Pons (tissue), 1 donor: ENCODE data around the gene SERF2.
"Not testable (repeated sequence)": the region's sequence is repeated elsewhere in the genome, so short reads cannot be mapped to it uniquely, and the experiment has no call there.

Experiments used
- DNase-seq: peaks from one replicate; pipeline ENCODE4 v3.0.0-alpha.2; 2016; ENCODE audit warnings: low spot score

Gene SERF2

DNA sequence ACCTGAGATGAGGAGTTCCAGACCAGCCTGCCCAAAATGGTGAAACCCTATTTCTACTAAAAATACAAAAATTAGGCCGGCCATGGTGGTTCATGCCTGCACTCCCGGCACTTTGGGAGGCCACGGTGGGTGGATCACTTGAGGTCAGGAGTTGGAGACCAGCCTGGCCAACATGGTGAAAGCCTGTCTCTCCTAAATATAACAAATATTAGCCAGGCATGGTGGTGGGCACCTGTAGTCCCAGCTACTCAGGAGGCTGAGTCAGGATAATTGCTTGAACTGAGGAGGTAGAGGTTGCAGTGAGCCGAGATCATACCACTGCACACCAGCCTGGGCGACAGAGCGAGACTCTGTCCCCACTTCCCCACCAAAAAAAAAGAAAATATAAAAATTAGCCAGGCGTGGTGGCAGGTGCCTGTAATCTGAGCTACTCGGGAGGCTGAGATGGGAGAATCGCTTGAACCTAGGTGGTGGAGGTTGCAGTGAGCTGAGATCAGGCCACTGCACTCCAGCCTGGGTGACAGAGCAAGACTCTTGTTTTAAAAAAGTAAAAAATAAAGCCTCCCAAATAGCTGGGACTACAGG is 38.7 kb downstream of the SERF2 start:
- DNase-seq: not testable (repeated sequence)

DNA sequence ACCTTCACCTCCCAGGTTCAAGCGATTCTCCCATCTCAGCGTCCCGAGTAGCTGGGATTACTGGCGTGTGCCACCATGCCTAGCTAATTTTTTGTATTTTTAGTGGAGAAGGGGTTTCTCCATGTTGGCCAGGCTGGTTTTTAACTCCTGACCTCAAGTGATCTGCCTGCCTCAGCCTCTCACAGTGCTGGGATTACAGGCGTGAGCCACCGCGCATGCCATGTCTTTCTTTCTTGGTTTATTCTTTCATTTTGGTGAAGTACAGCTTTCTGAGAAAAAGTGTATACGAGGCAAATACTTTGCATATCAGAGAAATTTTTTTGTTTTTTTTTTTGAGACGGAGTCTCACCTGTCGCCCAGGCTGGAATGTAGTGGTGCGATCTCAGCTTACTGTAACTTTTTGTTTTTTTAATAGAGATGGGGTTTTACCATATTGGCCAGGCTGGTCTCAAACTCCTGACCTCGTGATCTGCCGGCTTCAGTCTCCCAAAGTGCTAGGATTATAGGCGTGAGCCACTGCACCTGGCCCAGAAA is 39.5 kb downstream of the SERF2 start:
- not testable (repeated sequence) for DNase-seq

DNA sequence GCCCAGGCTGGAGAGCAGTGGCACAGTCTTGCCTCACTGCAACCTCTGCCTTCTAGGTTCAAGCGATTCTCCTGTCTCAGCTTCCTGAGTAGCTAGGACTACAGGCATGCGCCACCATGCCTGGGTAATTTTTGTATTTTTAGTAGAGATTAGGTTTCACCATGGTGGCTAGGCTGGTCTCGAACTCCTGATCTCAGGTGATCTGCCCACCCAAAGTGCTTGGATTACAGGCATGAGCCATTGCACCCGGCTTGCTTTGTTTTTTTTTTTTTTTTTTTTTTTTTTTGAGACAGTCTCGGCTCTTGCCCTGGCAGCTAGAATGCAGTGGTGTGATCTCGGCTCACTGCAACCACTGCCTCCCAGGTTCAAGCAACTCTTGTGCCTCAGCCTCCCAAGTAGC is 40.4 kb downstream of the SERF2 start:
- not testable (repeated sequence) for DNase-seq

DNA sequence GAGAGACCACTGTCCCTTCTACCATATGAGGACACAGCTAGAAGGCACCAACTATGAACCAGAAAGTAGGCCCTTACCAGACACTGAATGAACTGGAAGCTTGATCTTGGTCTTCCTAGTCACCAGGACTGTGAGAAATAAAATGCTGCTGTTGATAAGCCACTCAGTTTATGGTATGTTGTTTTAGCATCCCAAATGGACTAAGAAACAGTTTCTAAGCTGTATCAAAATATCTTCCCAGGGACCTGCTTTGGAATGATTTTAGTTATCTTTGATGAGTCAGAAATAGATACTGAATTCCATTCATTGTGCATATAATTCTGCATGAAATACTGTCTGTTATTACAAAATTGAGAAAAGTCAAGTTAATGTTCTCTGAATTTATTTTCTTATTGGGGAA is 53.3 kb downstream of the SERF2 start:
- DNase-seq: no peak
